Cardiac fibroblast (primary cell): ENCODE results near the gene RFC2.

Experiments used
- DNase-seq, 2 donors: peaks; one replicate each; pipeline versions ENCODE4 v3.0.0 to v3.0.0-alpha.2; 2010; ENCODE audit warnings: low read depth in 2 of 2
- H3K4me3 ChIP-seq, 2 donors: replicated peaks in 1 of 2; 1 replicate in 1 of 2; 2 replicates in 1 of 2; pipeline ENCODE4 v1.5.1; 2011; ENCODE audit warnings: low read depth in 2 of 2, low read length in 2 of 2, mild to moderate bottlenecking in 2 of 2, moderate library complexity in 1 of 2
- TF ChIP-seq, protein P1 (sequence below): IDR thresholded peaks from one replicate; pipeline ENCODE4 v1.5.1; 2011; ENCODE audit warnings: low read depth, mild to moderate bottlenecking, low read length, inconsistent platforms

RFC2 gene

DNA sequence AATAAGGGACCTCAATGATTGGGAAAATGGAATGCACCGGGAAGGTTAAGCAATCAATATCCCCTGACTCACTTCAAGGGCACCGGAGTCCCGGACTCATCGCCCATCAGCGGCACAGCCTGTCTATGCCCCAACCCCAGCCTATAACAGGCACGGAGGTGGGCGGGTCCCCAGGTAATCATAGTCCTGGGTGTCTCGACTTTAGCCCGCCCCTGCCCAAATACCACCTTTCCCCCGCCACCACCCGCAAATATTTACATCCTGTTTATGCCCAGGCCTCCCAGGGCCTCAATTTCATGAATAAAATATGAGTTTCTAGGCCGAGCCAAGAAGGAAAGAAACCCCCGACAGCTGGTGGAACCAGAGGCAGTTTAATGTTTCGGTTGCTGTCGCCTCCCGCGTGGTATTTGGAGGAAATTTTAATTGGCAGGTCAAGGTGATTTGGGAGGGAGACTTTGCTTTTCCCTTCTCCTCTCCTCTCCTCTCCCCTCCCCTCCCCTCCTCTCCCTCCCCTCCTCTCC is 15.6 kb upstream of the RFC2 start:
- H3K4me3 ChIP-seq, result peak overlapping the region; percentile 39 to 43
- peak; percentile 77 to 83 for DNase-seq
- TF ChIP-seq, protein P1, sequence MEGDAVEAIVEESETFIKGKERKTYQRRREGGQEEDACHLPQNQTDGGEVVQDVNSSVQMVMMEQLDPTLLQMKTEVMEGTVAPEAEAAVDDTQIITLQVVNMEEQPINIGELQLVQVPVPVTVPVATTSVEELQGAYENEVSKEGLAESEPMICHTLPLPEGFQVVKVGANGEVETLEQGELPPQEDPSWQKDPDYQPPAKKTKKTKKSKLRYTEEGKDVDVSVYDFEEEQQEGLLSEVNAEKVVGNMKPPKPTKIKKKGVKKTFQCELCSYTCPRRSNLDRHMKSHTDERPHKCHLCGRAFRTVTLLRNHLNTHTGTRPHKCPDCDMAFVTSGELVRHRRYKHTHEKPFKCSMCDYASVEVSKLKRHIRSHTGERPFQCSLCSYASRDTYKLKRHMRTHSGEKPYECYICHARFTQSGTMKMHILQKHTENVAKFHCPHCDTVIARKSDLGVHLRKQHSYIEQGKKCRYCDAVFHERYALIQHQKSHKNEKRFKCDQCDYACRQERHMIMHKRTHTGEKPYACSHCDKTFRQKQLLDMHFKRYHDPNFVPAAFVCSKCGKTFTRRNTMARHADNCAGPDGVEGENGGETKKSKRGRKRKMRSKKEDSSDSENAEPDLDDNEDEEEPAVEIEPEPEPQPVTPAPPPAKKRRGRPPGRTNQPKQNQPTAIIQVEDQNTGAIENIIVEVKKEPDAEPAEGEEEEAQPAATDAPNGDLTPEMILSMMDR, result no peak

DNA sequence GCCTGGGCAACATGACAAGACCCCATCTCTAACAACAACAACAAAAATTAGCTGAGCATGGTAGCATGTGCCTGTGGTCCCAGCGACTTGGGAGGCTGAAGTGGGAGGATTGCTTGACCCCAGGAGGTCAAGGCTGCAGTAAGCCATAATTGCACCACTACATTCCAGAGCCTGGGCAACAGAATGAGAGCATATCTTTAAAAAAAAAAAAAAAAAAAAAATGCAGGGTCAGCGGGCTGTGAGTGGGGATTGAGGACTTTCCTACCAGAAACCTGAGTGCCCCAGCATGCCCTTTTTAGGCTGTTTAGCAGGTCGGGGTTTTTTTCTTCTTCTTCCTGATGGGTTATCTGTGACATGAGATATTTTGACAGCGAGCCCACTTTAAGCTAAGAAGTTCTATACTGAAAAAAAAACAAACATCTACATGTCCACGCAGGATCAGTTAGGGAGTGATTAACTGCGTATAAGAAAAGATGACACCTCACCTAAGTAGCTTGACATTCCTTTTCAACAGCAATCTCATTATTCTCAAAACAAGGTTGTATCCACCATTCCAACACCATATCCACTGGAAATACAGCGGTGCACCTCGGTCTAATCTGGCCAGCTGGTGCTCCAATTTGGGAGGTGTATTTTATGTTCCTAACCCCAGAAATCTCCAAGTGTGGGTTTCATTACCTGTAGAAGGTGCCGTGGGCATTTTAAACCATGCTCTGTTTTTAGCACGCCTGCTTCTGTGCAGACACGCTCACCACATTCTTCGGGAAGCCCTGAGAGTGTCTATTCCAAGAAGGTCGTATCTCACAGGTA is 13.8 kb upstream of the RFC2 start:
- DNase-seq, result peak in 1 of 2 donors; percentile 50
- TF ChIP-seq, protein P1, result no peak
- H3K4me3 ChIP-seq, result no peak overlapping the region

GRCh38 chr7:74266191-74266963 is 12.2 kb upstream of the RFC2 start:
- no peak overlapping the region for H3K4me3 ChIP-seq
- TF ChIP-seq, protein P1, result no peak
- no peak for DNase-seq

- H3K4me3 ChIP-seq, result no peak overlapping the region
- DNase-seq, result no peak
- TF ChIP-seq, protein P1, result no peak
Measured at GRCh38 chr7:74263399-74264120, 9.4 kb upstream of the RFC2 start.

DNA sequence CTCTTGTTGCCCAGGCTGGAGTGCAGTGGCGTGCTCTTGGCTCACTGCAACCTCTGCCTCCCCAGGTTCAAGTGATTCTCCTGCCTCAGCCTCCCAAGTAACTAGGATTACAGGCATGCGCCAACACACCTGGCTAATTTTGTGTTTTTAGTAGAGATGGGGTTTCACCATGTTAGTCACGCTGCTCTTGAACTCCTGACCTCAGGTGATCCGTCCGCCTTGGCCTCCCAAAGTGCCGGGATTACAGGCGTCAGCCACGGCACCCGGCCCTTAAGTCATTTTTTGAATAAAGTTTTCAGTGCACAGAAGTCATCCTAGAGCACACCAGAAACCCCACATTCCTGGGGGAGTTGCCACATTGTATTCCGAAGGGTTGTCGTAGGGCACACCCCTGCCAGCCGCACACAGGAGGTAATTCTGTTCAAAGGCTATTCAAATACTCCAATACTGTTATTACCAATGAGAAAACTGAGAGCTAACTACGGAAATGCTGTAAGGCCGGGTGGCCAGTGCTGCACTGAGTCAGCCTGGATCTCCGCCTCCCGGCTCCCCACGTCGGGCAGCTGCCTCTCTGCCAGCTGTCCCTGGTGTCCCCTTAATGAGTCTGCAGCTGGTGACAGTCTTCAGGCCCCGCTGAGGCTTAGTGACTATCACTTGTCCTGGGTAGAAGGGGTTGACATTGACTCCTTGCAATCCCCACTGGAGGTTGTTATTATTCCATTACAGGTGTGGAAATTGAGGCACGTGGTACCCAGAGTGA is 8.6 kb upstream of the RFC2 start:
- no peak for DNase-seq
- no peak overlapping the region for H3K4me3 ChIP-seq
- TF ChIP-seq, protein P1, result no peak

DNA sequence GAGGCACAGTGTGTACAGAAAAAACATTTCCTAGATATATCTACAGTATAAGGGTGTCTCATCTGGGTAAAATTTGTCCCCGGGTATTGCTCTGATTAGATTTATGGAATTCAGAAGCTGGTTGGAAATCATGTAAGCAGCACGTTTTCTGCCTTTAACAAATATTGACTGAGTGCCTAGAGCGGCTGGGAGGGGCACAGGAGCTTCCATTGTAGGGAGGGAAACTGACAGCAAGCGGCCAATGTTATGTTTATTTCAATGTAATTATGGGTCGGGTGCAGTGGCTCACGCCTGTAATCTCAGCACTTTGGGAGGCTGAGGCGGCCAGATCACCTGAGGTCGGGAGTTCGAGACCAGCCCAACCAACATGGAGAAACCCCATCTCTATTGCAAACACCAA is 4.4 kb upstream of the RFC2 start:
- H3K4me3 ChIP-seq, result no peak overlapping the region
- DNase-seq, result no peak
- TF ChIP-seq, protein P1, result no peak
